ENCODE measurements around the gene SLC25A23.
A peak's percentile ranks its signal among the peaks of the same experiment; 100 is the strongest.
"Not testable (repeated sequence)": the region's sequence is repeated elsewhere in the genome, so short reads cannot be mapped to it uniquely, and the experiment has no call there.

The SLC25A23 gene

GRCh38 chr19:6459262-6460098 lies at the start of gene SLC25A23:
Gene SLC25A23, minus strand, starts transcription at chr19:6459792. Its CDS starts 164 bp downstream, at chr19:6459628.
- peak; percentile 26 for DNase-seq (ENCODE audit: low read depth)

- DNase-seq (ENCODE audit: low read depth): not testable (repeated sequence)
These were observed 48.6 kb upstream of the SLC25A23 start for GRCh38 chr19:6508028-6508771.

- no peak for DNase-seq (ENCODE audit: low read depth)
These were observed 44.0 kb upstream of the SLC25A23 start for GRCh38 chr19:6503407-6504201.

GRCh38 chr19:6501740-6502648 lies 42.4 kb upstream of the SLC25A23 start, which contains the start of gene TUBB4A:
Gene TUBB4A, minus strand, starts transcription at chr19:6502309. Its CDS starts 97 bp downstream, at chr19:6502212.
- no peak for DNase-seq (ENCODE audit: low read depth)

GRCh38 chr19:6500837-6501739 lies 41.5 kb upstream of the SLC25A23 start:
- DNase-seq (ENCODE audit: low read depth): no peak

- DNase-seq (ENCODE audit: low read depth): no peak
These were observed 39.6 kb upstream of the SLC25A23 start for GRCh38 chr19:6499052-6499790.

GRCh38 chr19:6498294-6499036 lies 38.9 kb upstream of the SLC25A23 start:
- no peak for DNase-seq (ENCODE audit: low read depth)

- no peak for DNase-seq (ENCODE audit: low read depth)
These were observed 36.4 kb upstream of the SLC25A23 start for GRCh38 chr19:6495947-6496346.

- DNase-seq (ENCODE audit: low read depth): no peak
These were observed 34.9 kb upstream of the SLC25A23 start for GRCh38 chr19:6494438-6495036.

- DNase-seq (ENCODE audit: low read depth): no peak
These were observed 32.4 kb upstream of the SLC25A23 start for GRCh38 chr19:6491802-6492592.

GRCh38 chr19:6490134-6490533 lies 30.5 kb upstream of the SLC25A23 start:
- no peak for DNase-seq (ENCODE audit: low read depth)

GRCh38 chr19:6489278-6490061 lies 29.9 kb upstream of the SLC25A23 start:
- no peak for DNase-seq (ENCODE audit: low read depth)

GRCh38 chr19:6484831-6485230 lies 25.2 kb upstream of the SLC25A23 start:
- DNase-seq (ENCODE audit: low read depth): no peak

- DNase-seq (ENCODE audit: low read depth): no peak
These were observed 24.6 kb upstream of the SLC25A23 start for GRCh38 chr19:6484230-6484629.

- no peak for DNase-seq (ENCODE audit: low read depth)
These were observed 23.6 kb upstream of the SLC25A23 start for GRCh38 chr19:6483235-6483634.

- no peak for DNase-seq (ENCODE audit: low read depth)
These were observed 22.7 kb upstream of the SLC25A23 start for GRCh38 chr19:6482343-6482686.

All from HS-27A (cell line).